PC-3 (cell line): Measurements from ENCODE around the gene C6orf89. TPM values are rescaled to one million over a fixed set of nuclear protein-coding genes. Genes with fewer than 3 reads are reported as not detected.

Experiments used
- ATAC-seq: fragments of 200-7000 bp; cut with Tn5 transposase; 2 replicates; pipeline ENCODE4 v1.9.1; 2020; ENCODE audit warnings: mild to moderate bottlenecking, moderate library complexity
- BruUV-seq: library from RNA; stranded (reverse); fragments of 400-500 nt; replicated peaks from 2 replicates; lab custom pipeline; 2021; lab: Mats Ljungman, UMichigan
- CTCF ChIA-PET: fragments of 300-600 bp; sonication (Branson Sonifier 250); formaldehyde crosslinking; loops from one replicate; lab custom pipeline; 2022; ENCODE audit warnings: antibody characterized with exemption; lab: Charles Lee
- POLR2A ChIA-PET: fragments of 300-600 bp; sonication (Branson Sonifier 250); formaldehyde crosslinking; loops from one replicate; lab custom pipeline; 2022; ENCODE audit warnings: antibody characterized with exemption; ENCODE audit not compliant: unreplicated experiment; lab: Charles Lee
- DNase-seq: peaks from one replicate; pipeline ENCODE4 v3.0.0-alpha.2; 2015
- H2AFZ ChIP-seq: fragments of 300-600 bp; sonication (generic); 2 replicates; pipeline ENCODE4 v1.6.0; 2016; ENCODE audit warnings: antibody characterized with exemption, low read length
- H3F3A ChIP-seq: fragments of 300-600 bp; sonication (generic); one replicate; pipeline ENCODE4 v1.6.0; 2017; ENCODE audit warnings: antibody characterized with exemption, low read length, control low read depth, mild to moderate bottlenecking; ENCODE audit not compliant: unreplicated experiment
- H3K27ac ChIP-seq: fragments of 300-600 bp; sonication (generic); 2 replicates; pipeline ENCODE4 v1.5.1; 2016; ENCODE audit warnings: mild to moderate bottlenecking, low read length
- H3K27me3 ChIP-seq: fragments of 300-600 bp; sonication (generic); 2 replicates; pipeline ENCODE4 v1.6.1; 2016; ENCODE audit warnings: low read length, mixed read lengths
- H3K36me3 ChIP-seq: fragments of 300-600 bp; sonication (generic); 2 replicates; pipeline ENCODE4 v1.6.1; 2016; ENCODE audit warnings: low read depth, mixed run types, low read length, mixed read lengths
- H3K4me1 ChIP-seq: fragments of 300-600 bp; sonication (generic); 2 replicates; pipeline ENCODE4 v1.5.1; 2016; ENCODE audit warnings: low read length; ENCODE audit not compliant: insufficient read depth
- H3K4me2 ChIP-seq: fragments of 300-600 bp; sonication (generic); 2 replicates; pipeline ENCODE4 v1.6.0; 2016; ENCODE audit warnings: low read length
- H3K4me3 ChIP-seq: fragments of 300-600 bp; sonication (generic); 2 replicates; pipeline ENCODE4 v1.5.1; 2016; ENCODE audit warnings: mild to moderate bottlenecking, low read length, mixed read lengths
- H3K79me2 ChIP-seq: fragments of 300-600 bp; sonication (generic); 2 replicates; pipeline ENCODE4 v1.6.1; 2017; ENCODE audit warnings: low read length, mixed read lengths
- H3K9ac ChIP-seq: fragments of 300-600 bp; sonication (generic); 2 replicates; pipeline ENCODE4 v1.6.0; 2016; ENCODE audit warnings: mild to moderate bottlenecking, low read length
- H3K9me2 ChIP-seq: fragments of 300-600 bp; sonication (generic); replicated peaks from 2 replicates; pipeline ENCODE4 v1.6.1; 2016; ENCODE audit warnings: mixed run types, low read length, mixed read lengths
- H3K9me3 ChIP-seq: fragments of 300-600 bp; sonication (generic); 2 replicates; pipeline ENCODE4 v1.6.1; 2016; ENCODE audit warnings: low read length, mixed read lengths
- H4K20me1 ChIP-seq: fragments of 300-600 bp; sonication (generic); 2 replicates; pipeline ENCODE4 v1.6.1; 2016; ENCODE audit warnings: low read length, mixed read lengths
- CTCF ChIP-seq: fragments of 300-600 bp; sonication (generic); conservative IDR thresholded peaks from 2 replicates; pipeline ENCODE4 v1.5.1; 2017; ENCODE audit warnings: antibody characterized with exemption, low read depth, mild to moderate bottlenecking, low read length
- EZH2 ChIP-seq: fragments of 300-600 bp; sonication (generic); IDR thresholded peaks from one replicate; pipeline ENCODE4 v1.6.1; 2017; ENCODE audit warnings: antibody characterized with exemption, mild to moderate bottlenecking, low read length; ENCODE audit not compliant: unreplicated experiment
- EZH2phosphoT487 ChIP-seq: fragments of 300-600 bp; sonication (generic); IDR thresholded peaks from 2 replicates; pipeline ENCODE4 v1.6.1; 2018; ENCODE audit warnings: mild to moderate bottlenecking, antibody characterized with exemption, low read length, borderline replicate concordance
- intact Hi-C: fragments of 100-400 bp; cut with micrococcal nuclease; formaldehyde crosslinking; loops from 2 replicates; pipeline ENCODE4 v1.9.0; 2023
- total RNA-seq: library from RNA; depleted of rRNA; stranded (reverse); fragments of >200 nt; gene quantifications from 2 replicates; pipeline ENCODE4 v1.2.3, GENCODE V29; 2014

C6orf89 gene
- total RNA-seq, 1 experiment from 2014 or later, result 27.8 TPM

DNA sequence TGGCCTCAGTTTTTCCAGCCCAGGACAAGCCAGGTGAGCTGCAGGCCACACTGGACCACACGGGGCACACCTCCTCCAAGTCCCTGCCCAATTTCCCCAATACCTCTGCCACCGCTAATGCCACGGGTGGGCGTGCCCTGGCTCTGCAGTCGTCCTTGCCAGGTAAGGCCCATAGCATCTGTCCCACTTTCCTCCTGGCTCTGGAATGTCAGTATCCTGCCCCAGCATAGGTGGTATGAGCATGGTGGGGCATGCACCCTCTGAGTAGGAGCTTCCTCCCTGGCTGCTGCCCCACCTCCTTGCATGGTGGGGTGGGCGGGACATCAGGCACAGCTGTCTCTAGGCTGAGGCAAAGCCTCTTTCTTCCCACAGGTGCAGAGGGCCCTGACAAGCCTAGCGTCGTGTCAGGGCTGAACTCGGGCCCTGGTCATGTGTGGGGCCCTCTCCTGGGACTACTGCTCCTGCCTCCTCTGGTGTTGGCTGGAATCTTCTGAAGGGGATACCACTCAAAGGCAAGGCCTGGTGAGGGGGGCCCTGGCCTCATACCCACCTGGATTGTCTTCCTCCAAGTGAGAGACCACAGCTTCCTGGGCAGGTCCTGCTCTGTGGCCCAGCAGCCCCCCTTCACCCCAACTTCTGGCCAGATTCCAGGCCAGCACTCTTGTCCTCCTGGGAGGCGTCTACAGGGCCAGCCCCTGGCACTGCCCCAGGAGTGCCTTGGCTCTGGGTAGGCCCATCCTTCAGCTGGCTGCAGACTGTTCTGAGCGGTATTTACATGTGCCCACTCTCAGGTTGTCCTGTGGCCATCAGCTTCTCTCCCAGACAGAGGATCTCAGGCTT lies 77.9 kb downstream of the C6orf89 start:
- ChIA-PET POLR2A (no interaction called here), CTCF (no interaction called here)
- H3K79me2 ChIP-seq, result no peaks in the 10 kb centered on the region
- no peak overlapping the region for H3K4me3 ChIP-seq
- H3K4me1 ChIP-seq, result peaks cover 15% of the 10 kb centered on the region
- DNase-seq (no peak), ATAC-seq (no peak; the same call in 1 of the 2 replicates)
- no peak overlapping the region for H3K27ac ChIP-seq
- intact Hi-C loops, result no loop called here
- BruUV-seq, result no TSS peak
- H3K27me3 ChIP-seq, result no peaks in the 10 kb centered on the region
- H3K4me2 ChIP-seq, result no peak overlapping the region
- TF ChIP-seq EZH2phosphoT487 (no peak), EZH2 (no peak), CTCF (no peak)
- no peak overlapping the region for H2AFZ ChIP-seq
- H3K36me3 ChIP-seq, result peaks cover 15% of the 10 kb centered on the region
- no peaks in the 10 kb centered on the region for H3K9me2 ChIP-seq
- no peak overlapping the region for H3K9ac ChIP-seq
- H3F3A ChIP-seq, result no peaks in the 10 kb centered on the region
- no peaks in the 10 kb centered on the region for H3K9me3 ChIP-seq
- H4K20me1 ChIP-seq, result no peaks in the 10 kb centered on the region

- ChIA-PET POLR2A (no interaction called here), CTCF (no interaction called here)
- Histone ChIP-seq H3K27ac (no peak overlapping the region), H3K27me3 (no peaks in the 10 kb centered on the region), H3K4me1 (peaks cover 15% of the 10 kb centered on the region), H3F3A (no peaks in the 10 kb centered on the region), H3K4me3 (no peak overlapping the region), H3K9ac (no peak overlapping the region), H4K20me1 (no peaks in the 10 kb centered on the region), H3K9me3 (no peaks in the 10 kb centered on the region), H3K36me3 (peaks cover 22% of the 10 kb centered on the region), H2AFZ (no peak overlapping the region), H3K9me2 (no peaks in the 10 kb centered on the region), H3K4me2 (no peak overlapping the region), H3K79me2 (no peaks in the 10 kb centered on the region)
- no TSS peak for BruUV-seq
- intact Hi-C loops, result no loop called here
- no peak for ATAC-seq
- TF ChIP-seq EZH2 (no peak), EZH2phosphoT487 (no peak), CTCF (no peak)
- DNase-seq, result no peak
These were observed 78.6 kb downstream of the C6orf89 start for GRCh38 chr6:36964349-36964748.

- no peak overlapping the region for H3K9ac ChIP-seq
- H3F3A ChIP-seq, result no peaks in the 10 kb centered on the region
- no peak for ATAC-seq
- BruUV-seq, result no TSS peak
- H3K9me2 ChIP-seq, result no peaks in the 10 kb centered on the region
- CTCF ChIA-PET, result no interaction called here
- POLR2A ChIA-PET, result no interaction called here
- TF ChIP-seq CTCF (no peak), EZH2 (no peak)
- intact Hi-C loops, result no loop called here
- H3K27me3 ChIP-seq, result no peaks in the 10 kb centered on the region
- H3K36me3 ChIP-seq, result peaks cover 27% of the 10 kb centered on the region
- peaks cover 14% of the 10 kb centered on the region for H3K4me1 ChIP-seq
- H4K20me1 ChIP-seq, result no peaks in the 10 kb centered on the region
- H2AFZ ChIP-seq, result no peak overlapping the region
- no peaks in the 10 kb centered on the region for H3K9me3 ChIP-seq
- H3K27ac ChIP-seq, result no peak overlapping the region
- no peak overlapping the region for H3K4me3 ChIP-seq
- H3K4me2 ChIP-seq, result no peak overlapping the region
- DNase-seq, result no peak
- no peaks in the 10 kb centered on the region for H3K79me2 ChIP-seq
These were observed 79.2 kb downstream of the C6orf89 start for GRCh38 chr6:36964908-36965307.
